GM18517 (cell line): ENCODE measurements around the gene FSTL5.

Experiments used
- ATAC-seq: cut with Tn5 transposase; IDR thresholded peaks from one replicate; pipeline ENCODE4 v1.9.1; 2021; ENCODE audit warnings: mild to moderate bottlenecking, moderate library complexity; ENCODE audit not compliant: unreplicated experiment

Gene FSTL5

GRCh38 chr4:161604516-161605300 lies 559.1 kb downstream of the FSTL5 start:
- ATAC-seq = no peak

GRCh38 chr4:161601011-161601410 lies 562.8 kb downstream of the FSTL5 start:
- no peak for ATAC-seq

- ATAC-seq = no peak
Observed at GRCh38 chr4:161595230-161595771, 568.5 kb downstream of the FSTL5 start.

- ATAC-seq = no peak
Observed at GRCh38 chr4:161585011-161585410, 578.8 kb downstream of the FSTL5 start.

- no peak for ATAC-seq
Observed at GRCh38 chr4:161583549-161583948, 580.3 kb downstream of the FSTL5 start.

GRCh38 chr4:161581262-161582230 lies 582.3 kb downstream of the FSTL5 start:
- ATAC-seq = no peak

- ATAC-seq = no peak
Observed at GRCh38 chr4:161577579-161578301, 586.1 kb downstream of the FSTL5 start.

- ATAC-seq = no peak
Observed at GRCh38 chr4:161573836-161574235, 590.0 kb downstream of the FSTL5 start.

- ATAC-seq = no peak
Observed at GRCh38 chr4:161564230-161564834, 599.5 kb downstream of the FSTL5 start.

GRCh38 chr4:161555689-161556660 lies 607.8 kb downstream of the FSTL5 start:
- peak; percentile 74 for ATAC-seq

- ATAC-seq = peak; percentile 43
Observed at GRCh38 chr4:161554372-161554990, 609.3 kb downstream of the FSTL5 start.

- no peak for ATAC-seq
Observed at GRCh38 chr4:161546902-161547301, 616.9 kb downstream of the FSTL5 start.

GRCh38 chr4:161540265-161540664 lies 623.5 kb downstream of the FSTL5 start:
- no peak for ATAC-seq

GRCh38 chr4:161538941-161539340 lies 624.9 kb downstream of the FSTL5 start:
- ATAC-seq = no peak

GRCh38 chr4:161530710-161531109 lies 633.1 kb downstream of the FSTL5 start:
- ATAC-seq = no peak

GRCh38 chr4:161525121-161525520 lies 638.7 kb downstream of the FSTL5 start:
- no peak for ATAC-seq

GRCh38 chr4:161522031-161522430 lies 641.8 kb downstream of the FSTL5 start:
- no peak for ATAC-seq

GRCh38 chr4:161519611-161520010 lies 644.2 kb downstream of the FSTL5 start:
- ATAC-seq = no peak

- ATAC-seq = no peak
Observed at GRCh38 chr4:161517941-161518340, 645.9 kb downstream of the FSTL5 start.
